Caco-2 (cell line): Measurements from ENCODE around the gene DZANK1. TPM values are rescaled to one million over a fixed set of nuclear protein-coding genes. Genes with fewer than 3 reads are reported as not detected.
"Not testable (repeated sequence)": the region's sequence is repeated elsewhere in the genome, so short reads cannot be mapped to it uniquely, and the experiment has no call there.

Source experiments
- BruUV-seq: library from RNA; stranded (reverse); fragments of 400-500 nt; replicated peaks from 2 replicates; lab custom pipeline; 2021; lab: Mats Ljungman, UMichigan
- CTCF ChIA-PET: fragments of 300-600 bp; sonication (Branson Sonifier 250); formaldehyde crosslinking; loops from one replicate; lab custom pipeline; 2022; ENCODE audit warnings: antibody characterized with exemption; lab: Charles Lee
- POLR2A ChIA-PET: fragments of 300-600 bp; sonication (Branson Sonifier 250); formaldehyde crosslinking; loops from one replicate; lab custom pipeline; 2022; ENCODE audit warnings: antibody characterized with exemption; lab: Charles Lee
- DNase-seq, 2 experiments: peaks; one replicate each; pipeline versions ENCODE4 v3.0.0 to v3.0.0-alpha.2; 2020 to 2022
- H3K27me3 ChIP-seq: replicated peaks from 2 replicates; pipeline ENCODE4 v1.6.0; 2011; ENCODE audit warnings: low read length; ENCODE audit not compliant: control insufficient read depth, insufficient read depth
- H3K36me3 ChIP-seq: 2 replicates; pipeline ENCODE4 v1.5.1; 2011; ENCODE audit warnings: low read length; ENCODE audit not compliant: control insufficient read depth, insufficient read depth
- H3K4me1 ChIP-seq: fragments of 250-450 bp; sonication (Bioruptor Pico); 2 replicates; pipeline ENCODE4 v1.5.1; 2020; ENCODE audit warnings: mild to moderate bottlenecking
- H3K4me3 ChIP-seq: 2 replicates; pipeline ENCODE4 v1.5.1; 2011; ENCODE audit warnings: low read depth, mild to moderate bottlenecking, control low read depth, low read length
- H3K9me3 ChIP-seq: fragments of 250-450 bp; sonication (Bioruptor Pico); 2 replicates; pipeline ENCODE4 v1.5.1; 2020; ENCODE audit warnings: mild to moderate bottlenecking, moderate library complexity
- H3K27ac Mint-ChIP-seq: one replicate; pipeline ENCODE4 v1.8.0; 2022; ENCODE audit warnings: mixed read lengths; ENCODE audit not compliant: unreplicated experiment
- H3K27me3 Mint-ChIP-seq: one replicate; pipeline ENCODE4 v1.8.0; 2022; ENCODE audit warnings: mixed read lengths; ENCODE audit not compliant: insufficient read depth, unreplicated experiment
- H3K36me3 Mint-ChIP-seq: one replicate; pipeline ENCODE4 v1.8.0; 2022; ENCODE audit warnings: mild to moderate bottlenecking, mixed read lengths; ENCODE audit not compliant: insufficient read depth, unreplicated experiment
- H3K4me1 Mint-ChIP-seq: one replicate; pipeline ENCODE4 v1.8.0; 2022; ENCODE audit warnings: low read depth, mixed read lengths; ENCODE audit not compliant: unreplicated experiment
- H3K4me3 Mint-ChIP-seq: one replicate; pipeline ENCODE4 v1.8.0; 2022; ENCODE audit warnings: mild to moderate bottlenecking, moderate library complexity, mixed read lengths; ENCODE audit not compliant: unreplicated experiment
- H3K9me3 Mint-ChIP-seq: one replicate; pipeline ENCODE4 v1.8.0; 2022; ENCODE audit warnings: mixed read lengths; ENCODE audit not compliant: unreplicated experiment
- intact Hi-C: fragments of 100-400 bp; cut with micrococcal nuclease; formaldehyde crosslinking; loops from one replicate; pipeline ENCODE4 v1.10.0; 2022; ENCODE audit not compliant: unreplicated experiment
- total RNA-seq: library from RNA; stranded (reverse); gene quantifications from 2 replicates; pipeline ENCODE4 v1.2.3, GENCODE V29; 2022
- TF ChIP-seq, protein P1 (sequence below), 2 experiments: fragments of 200-600 bp in 1 of 2; IDR thresholded peaks; 1 replicate in 1 of 2; 2 replicates in 1 of 2; pipeline versions ENCODE4 v1.5.1 to v1.8.0; 2011 to 2022; ENCODE audit warnings: antibody characterized with exemption in 1 of 2, control low read depth in 1 of 2, inconsistent platforms in 1 of 2, low read depth in 1 of 2, low read length in 1 of 2, mild to moderate bottlenecking in 1 of 2, moderate library complexity in 1 of 2; ENCODE audit not compliant: insufficient read depth in 1 of 2, severe bottlenecking in 1 of 2, unreplicated experiment in 1 of 2

The DZANK1 gene
- total RNA-seq, 1 experiment from 2014 or later, result 8.6 TPM

DNA sequence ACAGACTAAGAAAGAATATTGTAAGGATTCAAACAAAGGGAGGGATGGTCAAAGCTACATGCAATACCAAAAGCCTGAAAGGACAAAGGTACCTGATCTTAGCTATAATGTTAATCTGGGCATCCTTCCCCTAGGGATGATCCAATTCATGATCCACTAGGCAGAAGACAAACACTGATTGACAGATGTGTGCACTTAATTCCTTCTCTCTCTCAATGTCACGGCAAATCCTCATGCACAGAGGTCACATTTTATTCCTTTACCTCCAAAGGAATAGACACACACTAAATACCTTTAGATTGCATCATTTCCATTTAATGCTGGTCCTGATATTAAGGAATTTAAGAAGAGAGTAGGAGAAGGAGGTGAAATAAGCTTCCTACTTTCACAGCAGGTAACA, 105.2 kb downstream of the DZANK1 start:
- Mint-ChIP-seq H3K27me3 (no peaks in the 10 kb centered on the region), H3K9me3 (no peaks in the 10 kb centered on the region), H3K27ac (no peak overlapping the region), H3K36me3 (no peaks in the 10 kb centered on the region), H3K4me3 (no peak overlapping the region), H3K4me1 (peaks cover 7% of the 10 kb centered on the region)
- no peaks in the 10 kb centered on the region for H3K36me3 ChIP-seq
- intact Hi-C loops, result no loop called here
- ChIA-PET POLR2A (no interaction called here), CTCF (no interaction called here)
- TF ChIP-seq, protein P1, sequence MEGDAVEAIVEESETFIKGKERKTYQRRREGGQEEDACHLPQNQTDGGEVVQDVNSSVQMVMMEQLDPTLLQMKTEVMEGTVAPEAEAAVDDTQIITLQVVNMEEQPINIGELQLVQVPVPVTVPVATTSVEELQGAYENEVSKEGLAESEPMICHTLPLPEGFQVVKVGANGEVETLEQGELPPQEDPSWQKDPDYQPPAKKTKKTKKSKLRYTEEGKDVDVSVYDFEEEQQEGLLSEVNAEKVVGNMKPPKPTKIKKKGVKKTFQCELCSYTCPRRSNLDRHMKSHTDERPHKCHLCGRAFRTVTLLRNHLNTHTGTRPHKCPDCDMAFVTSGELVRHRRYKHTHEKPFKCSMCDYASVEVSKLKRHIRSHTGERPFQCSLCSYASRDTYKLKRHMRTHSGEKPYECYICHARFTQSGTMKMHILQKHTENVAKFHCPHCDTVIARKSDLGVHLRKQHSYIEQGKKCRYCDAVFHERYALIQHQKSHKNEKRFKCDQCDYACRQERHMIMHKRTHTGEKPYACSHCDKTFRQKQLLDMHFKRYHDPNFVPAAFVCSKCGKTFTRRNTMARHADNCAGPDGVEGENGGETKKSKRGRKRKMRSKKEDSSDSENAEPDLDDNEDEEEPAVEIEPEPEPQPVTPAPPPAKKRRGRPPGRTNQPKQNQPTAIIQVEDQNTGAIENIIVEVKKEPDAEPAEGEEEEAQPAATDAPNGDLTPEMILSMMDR (IDR thresholded peaks at IDR 0.05; ENCODE audit: insufficient read depth in 1 of 2, low read depth in 1 of 2, low read length in 1 of 2, severe bottlenecking in 1 of 2, unreplicated experiment in 1 of 2), result no peak
- no peaks in the 10 kb centered on the region for H3K4me1 ChIP-seq
- no peaks in the 10 kb centered on the region; the same call in 1 of the 2 replicates for H3K9me3 ChIP-seq
- H3K4me3 ChIP-seq, result no peak overlapping the region
- H3K27me3 ChIP-seq, result no peaks in the 10 kb centered on the region
- DNase-seq, result no peak
- no TSS peak for BruUV-seq

DNA sequence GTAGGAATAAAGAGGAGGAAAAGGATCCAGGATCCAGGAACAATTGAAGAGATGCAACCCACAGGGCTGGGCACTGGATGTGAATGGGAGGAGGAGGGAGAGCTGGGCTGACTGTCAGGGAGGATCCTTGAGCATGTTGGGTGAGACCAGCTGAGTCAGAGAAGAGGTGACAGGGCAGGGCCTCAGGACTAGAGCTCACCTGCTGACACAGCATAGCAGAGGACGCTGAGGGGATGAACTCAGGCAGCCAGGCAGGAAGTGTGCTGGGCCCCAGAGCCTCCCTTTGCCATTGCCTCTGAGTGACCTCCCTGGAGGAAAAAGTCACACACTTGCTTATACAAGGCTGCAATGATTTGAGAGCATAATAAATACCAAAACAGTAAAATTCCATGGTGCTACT, 106.2 kb downstream of the DZANK1 start:
- peaks cover 7% of the 10 kb centered on the region for H3K4me1 Mint-ChIP-seq
- intact Hi-C loops, result no loop called here
- H3K9me3 Mint-ChIP-seq, result no peaks in the 10 kb centered on the region
- ChIA-PET POLR2A (interaction anchor here (0.6 kb wide), 1 partner anchor 56 kb away, joined by 3 read pairs; no protein-coding TSS in a partner anchor), CTCF (no interaction called here)
- TF ChIP-seq, protein P1 (IDR thresholded peaks at IDR 0.05; ENCODE audit: insufficient read depth in 1 of 2, low read depth in 1 of 2, low read length in 1 of 2, severe bottlenecking in 1 of 2, unreplicated experiment in 1 of 2), result no peak
- H3K4me3 Mint-ChIP-seq, result no peak overlapping the region
- no peak overlapping the region for H3K27ac Mint-ChIP-seq
- DNase-seq, result no peak
- no peaks in the 10 kb centered on the region for H3K27me3 ChIP-seq
- H3K4me1 ChIP-seq, result no peaks in the 10 kb centered on the region
- H3K27me3 Mint-ChIP-seq, result no peaks in the 10 kb centered on the region
- BruUV-seq, result no TSS peak
- no peaks in the 10 kb centered on the region for H3K36me3 ChIP-seq
- H3K4me3 ChIP-seq, result no peak overlapping the region
- H3K36me3 Mint-ChIP-seq, result no peaks in the 10 kb centered on the region
- peaks cover 3% of the 10 kb centered on the region; the same call in 1 of the 2 replicates for H3K9me3 ChIP-seq

DNA sequence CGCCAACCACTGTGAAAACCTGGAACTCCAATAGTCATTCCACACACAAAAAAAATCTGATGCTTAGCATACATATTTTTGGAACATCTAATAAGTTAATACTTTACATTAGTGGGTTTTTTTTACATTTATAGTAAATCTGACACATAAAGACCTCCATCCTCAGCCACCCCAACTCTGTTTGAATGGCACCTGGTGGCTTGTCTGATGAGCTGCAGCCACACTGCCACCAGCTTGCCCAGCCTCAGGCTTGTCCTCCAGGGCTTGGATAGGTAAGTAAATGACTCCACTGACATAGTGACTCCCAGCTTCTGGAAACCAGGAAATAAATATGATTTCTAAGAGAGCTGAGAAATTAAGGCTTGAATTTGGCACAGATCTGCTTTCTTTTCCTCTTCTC, 107.0 kb downstream of the DZANK1 start:
- intact Hi-C loops, result no loop called here
- no peaks in the 10 kb centered on the region for H3K27me3 Mint-ChIP-seq
- peaks cover 6% of the 10 kb centered on the region for H3K9me3 Mint-ChIP-seq
- peaks cover 7% of the 10 kb centered on the region for H3K4me1 Mint-ChIP-seq
- TF ChIP-seq, protein P1 (IDR thresholded peaks at IDR 0.05; ENCODE audit: insufficient read depth in 1 of 2, low read depth in 1 of 2, low read length in 1 of 2, severe bottlenecking in 1 of 2, unreplicated experiment in 1 of 2), result no peak
- H3K27ac Mint-ChIP-seq, result no peak overlapping the region
- no peaks in the 10 kb centered on the region for H3K36me3 Mint-ChIP-seq
- no peaks in the 10 kb centered on the region for H3K27me3 ChIP-seq
- no peak overlapping the region for H3K4me3 ChIP-seq
- BruUV-seq, result no TSS peak
- ChIA-PET CTCF (no interaction called here), POLR2A (no interaction called here)
- DNase-seq, result no peak
- no peaks in the 10 kb centered on the region for H3K4me1 ChIP-seq
- peaks cover 3% of the 10 kb centered on the region; the same call in 1 of the 2 replicates for H3K9me3 ChIP-seq
- H3K36me3 ChIP-seq, result no peaks in the 10 kb centered on the region
- H3K4me3 Mint-ChIP-seq, result no peak overlapping the region

DNA sequence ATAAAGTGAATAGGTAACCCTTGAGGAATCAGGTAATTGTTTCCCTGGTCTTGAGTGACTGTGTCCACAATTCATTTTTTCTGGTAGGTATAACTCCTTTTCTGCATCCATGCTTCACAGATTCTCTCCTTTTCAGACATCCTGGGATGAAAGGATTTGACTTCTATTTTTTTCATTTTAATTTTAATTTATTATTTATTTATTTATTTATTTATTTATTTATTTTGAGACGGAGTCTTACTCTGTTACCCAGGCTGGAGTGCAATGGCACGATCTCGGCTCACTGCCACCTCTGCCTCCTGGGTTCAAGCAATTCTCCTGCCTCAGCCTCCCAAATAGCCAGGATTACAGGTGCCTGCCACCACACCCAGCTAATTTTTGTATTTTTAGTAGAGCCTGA, 117.1 kb downstream of the DZANK1 start:
- intact Hi-C loops, H3K9me3 ChIP-seq, CTCF ChIA-PET, H3K4me1 Mint-ChIP-seq, H3K36me3 Mint-ChIP-seq, H3K27me3 Mint-ChIP-seq, H3K36me3 ChIP-seq, H3K4me3 Mint-ChIP-seq, H3K4me3 ChIP-seq, DNase-seq, H3K27ac Mint-ChIP-seq, H3K9me3 Mint-ChIP-seq, H3K4me1 ChIP-seq, H3K27me3 ChIP-seq, POLR2A ChIA-PET, BruUV-seq: not testable (repeated sequence)
